Keratinocyte (primary cell): Measurements from ENCODE around the gene CFAP70.
"Not testable (repeated sequence)": the region's sequence is repeated elsewhere in the genome, so short reads cannot be mapped to it uniquely, and the experiment has no call there.

ENCODE experiments used
- CTCF ChIP-seq, 3 experiments: IDR thresholded peaks in 1 of 3; conservative IDR thresholded peaks in 1 of 3; optimal IDR thresholded peaks in 1 of 3; 2 replicates in 2 of 3; 3 replicates in 1 of 3; pipeline versions ENCODE3 to v1.5.1; 2011; ENCODE audit warnings: low read length in 3 of 3, mild to moderate bottlenecking in 3 of 3, moderate library complexity in 2 of 3, control low read depth in 1 of 3, inconsistent platforms in 1 of 3; ENCODE audit not compliant: insufficient read depth in 2 of 3; ENCODE audit errors: extremely low read depth in 1 of 3
- EZH2 ChIP-seq: IDR thresholded peaks from one replicate; pipeline ENCODE4 v1.6.1; 2012; ENCODE audit warnings: inconsistent platforms, mild to moderate bottlenecking, low read length, moderate library complexity

- TF ChIP-seq CTCF (optimal IDR thresholded peaks at IDR 0.05 in 1 of 3, IDR thresholded peaks at IDR 0.05 in 1 of 3, conservative IDR thresholded peaks at IDR 0.05 in 1 of 3; ENCODE audit: extremely low read depth in 1 of 3, insufficient read depth in 2 of 3, low read length in 3 of 3); EZH2: not testable (repeated sequence)
Observed at GRCh38 chr10:73325290-73325689, 33.4 kb downstream of the CFAP70 start.
